ENCODE data around the gene STAT3. TPM values are rescaled to one million over a fixed set of nuclear protein-coding genes. Genes with fewer than 3 reads are reported as not detected.

STAT3 gene
- total and polyA plus RNA-seq, 9 of the 15 experiments (the other 6 are each of a cell fraction or from before 2014, with no cell fraction given): 90.0 to 179 (median 114) TPM

GRCh38 chr17:42276609-42277341 lies 111.5 kb downstream of the STAT3 start (continued):
- no peak for TF ChIP-seq RNF219 (CRISPR knock-in tag; IDR thresholded peaks at IDR 0.05)
- TF ChIP-seq TAL1 (IDR thresholded peaks at IDR 0.05): no peak
- no peak for TF ChIP-seq HMGN3 (IDR thresholded peaks at IDR 0.05; ENCODE audit: borderline replicate concordance, extremely low read depth, insufficient read length, low read depth, low read length)
- TF ChIP-seq ATF7 (IDR thresholded peaks at IDR 0.05): no peak
- TF ChIP-seq ZBTB12 (CRISPR knock-in tag; IDR thresholded peaks at IDR 0.05): 0 out of 2 replicates have a peak, but pooled peaks have one; percentile 10
- no peak for TF ChIP-seq HIVEP1 (CRISPR knock-in tag; IDR thresholded peaks at IDR 0.05)
- TF ChIP-seq KDM5B (IDR thresholded peaks at IDR 0.05; ENCODE audit: insufficient replicate concordance, low read depth, low read length): no peak
- no peak for TF ChIP-seq SP1 (CRISPR knock-in tag; IDR thresholded peaks at IDR 0.05)
- TF ChIP-seq STAG1 (CRISPR knock-in tag; IDR thresholded peaks at IDR 0.05; ENCODE audit: borderline replicate concordance): no peak
- TF ChIP-seq FOXM1 (IDR thresholded peaks at IDR 0.05; ENCODE audit: low read depth): no peak
- TF ChIP-seq FOXM1 (CRISPR knock-in tag; IDR thresholded peaks at IDR 0.05; ENCODE audit: low read depth): no peak
- TF ChIP-seq NEUROD1 (IDR thresholded peaks at IDR 0.05; ENCODE audit: borderline replicate concordance, low read depth, low read length, partially characterized antibody): no peak
- TF ChIP-seq ZNF184 (CRISPR knock-in tag; IDR thresholded peaks at IDR 0.05): no peak
- no peak for TF ChIP-seq ZNF3 (CRISPR knock-in tag; IDR thresholded peaks at IDR 0.05)
- TF ChIP-seq POLR3A (IDR thresholded peaks at IDR 0.05; ENCODE audit: borderline replicate concordance, extremely low read depth, insufficient read depth, insufficient read length): no peak
- peak; percentile 59 for TF ChIP-seq REST (IDR thresholded peaks at IDR 0.05; ENCODE audit: borderline replicate concordance)
- peak; percentile 69; the same call in 1 of the 2 replicates for TF ChIP-seq REST (CRISPR knock-in tag; IDR thresholded peaks at IDR 0.05; ENCODE audit: low read depth)
